ENCODE measurements around the gene SLC35F2. TPM values are rescaled to one million over a fixed set of nuclear protein-coding genes. Genes with fewer than 3 reads are reported as not detected.

Gene SLC35F2
- total RNA-seq, 4 donors from 2014 or later = 4.9 to 15.1 (median 8.8) TPM

- TF ChIP-seq CTCF (IDR thresholded peaks at IDR 0.05) = no peak
- no peak for DNase-seq (ENCODE audit: low spot score)
- ATAC-seq (ENCODE audit: low FRiP score) = no peak
These were observed 107.5 kb downstream of the SLC35F2 start for GRCh38 chr11:107751082-107751481.

GRCh38 chr11:107750313-107750712 is 108.3 kb downstream of the SLC35F2 start:
- no peak for TF ChIP-seq CTCF (IDR thresholded peaks at IDR 0.05)
- DNase-seq (ENCODE audit: low spot score) (no peak), ATAC-seq (ENCODE audit: low FRiP score) (no peak)

GRCh38 chr11:107747622-107748021 is 111.0 kb downstream of the SLC35F2 start:
- no peak for ATAC-seq (ENCODE audit: low FRiP score)
- DNase-seq (ENCODE audit: low spot score) = no peak
- TF ChIP-seq CTCF (IDR thresholded peaks at IDR 0.05) = no peak

GRCh38 chr11:107744736-107745135 is 113.9 kb downstream of the SLC35F2 start:
- TF ChIP-seq CTCF (IDR thresholded peaks at IDR 0.05) = no peak

GRCh38 chr11:107743191-107743590 is 115.4 kb downstream of the SLC35F2 start:
- no peak for TF ChIP-seq CTCF (IDR thresholded peaks at IDR 0.05)
- DNase-seq (ENCODE audit: low spot score) = no peak
- ATAC-seq (ENCODE audit: low FRiP score) = no peak

More at GRCh38 chr11:107744736-107745135, 113.9 kb downstream of the SLC35F2 start:
- ATAC-seq (ENCODE audit: low FRiP score) (no peak), DNase-seq (ENCODE audit: low spot score) (no peak)

- no peak for DNase-seq (ENCODE audit: low spot score)
- ATAC-seq (ENCODE audit: low FRiP score) = no peak
- no peak for TF ChIP-seq CTCF (IDR thresholded peaks at IDR 0.05)
These were observed 117.4 kb downstream of the SLC35F2 start for GRCh38 chr11:107741044-107741823.

Other genes with a start within 250 kb of the SLC35F2 start
- not detected for gene SLN, start 146.7 kb downstream of the SLC35F2 start, total RNA-seq
- gene RAB39A, start 69.7 kb upstream of the SLC35F2 start, total RNA-seq = 1 to 10 TPM; 1.4 to 4.3 (median 2.5) TPM
- 10 to 100 TPM; 21.7 to 44.6 (median 28.1) TPM for gene CUL5, start 150.1 kb upstream of the SLC35F2 start, total RNA-seq